Suppressor macrophage (primary cell): ENCODE results near the gene TTC17.

Experiments
- DNase-seq, 4 experiments: peaks; one replicate each; pipeline ENCODE4 v3.0.0-alpha.2; 2020 to 2022

The TTC17 gene

DNA sequence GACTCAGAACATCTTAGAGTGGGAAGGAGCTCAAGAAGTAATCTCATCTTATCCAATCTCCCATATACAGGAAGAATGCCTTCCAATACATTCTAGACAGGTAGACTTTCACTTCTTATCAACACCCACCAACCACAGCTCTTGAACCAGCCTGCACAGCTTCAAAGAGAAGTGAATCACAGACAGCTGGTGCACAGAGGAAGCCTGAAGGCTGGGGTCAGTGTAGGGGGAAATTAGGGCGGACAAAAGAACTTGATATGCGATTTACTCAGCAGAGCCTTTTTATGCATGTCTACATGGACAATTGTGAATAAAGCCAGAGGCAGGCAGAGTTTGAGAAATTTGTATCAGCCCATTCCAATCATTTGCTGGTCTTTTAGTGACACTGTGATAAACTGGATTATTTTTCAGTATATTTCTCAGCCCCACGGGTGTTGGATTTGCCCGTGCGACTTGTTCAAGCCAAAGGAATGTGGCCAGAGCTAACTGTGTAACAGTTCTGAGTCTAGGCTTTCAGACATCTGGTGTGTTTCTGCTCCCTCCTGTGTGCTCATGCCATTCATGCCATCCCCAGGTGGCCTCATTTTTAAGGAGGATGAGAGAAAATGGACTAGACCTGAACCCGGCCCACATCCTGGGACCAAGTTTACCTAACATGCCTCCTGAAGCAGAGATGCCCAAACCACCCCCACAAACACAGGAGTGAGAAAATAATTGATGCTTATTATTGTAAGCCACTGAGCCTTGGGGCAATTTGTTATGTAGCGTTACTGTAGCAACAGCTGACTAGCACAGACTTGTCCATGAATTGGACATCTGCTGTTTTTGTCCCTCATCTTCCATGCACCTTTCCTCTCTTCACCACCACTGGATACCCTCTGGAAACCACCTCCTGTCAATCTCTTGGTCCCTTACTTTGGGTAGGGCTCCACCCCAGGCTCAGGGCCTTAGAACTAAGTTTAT, 184.3 kb downstream of the TTC17 start:
- DNase-seq: no peak
